Type B pancreatic cell (in vitro differentiated cells): ENCODE data around the gene TTLL13. TPM values are rescaled to one million over a fixed set of nuclear protein-coding genes. Genes with fewer than 3 reads are reported as not detected.

Experiments used
- DNase-seq: peaks from one replicate; pipeline ENCODE4 v3.0.0; 2021; ENCODE audit warnings: mixed read lengths; ENCODE audit not compliant: unreplicated experiment; ENCODE audit errors: extremely low spot score
- H3K27ac Mint-ChIP-seq: 2 replicates; pipeline ENCODE4 v1.8.0; 2021; ENCODE audit warnings: mild to moderate bottlenecking, mixed read lengths
- H3K27me3 Mint-ChIP-seq: 2 replicates; pipeline ENCODE4 v1.8.0; 2021; ENCODE audit warnings: mixed read lengths
- H3K36me3 Mint-ChIP-seq: 2 replicates; pipeline ENCODE4 v1.8.0; 2021; ENCODE audit warnings: mixed read lengths
- H3K4me1 Mint-ChIP-seq: one replicate; pipeline ENCODE4 v1.8.0; 2021; ENCODE audit warnings: mixed read lengths; ENCODE audit not compliant: unreplicated experiment
- H3K4me3 Mint-ChIP-seq: 2 replicates; pipeline ENCODE4 v1.8.0; 2021; ENCODE audit warnings: mild to moderate bottlenecking, mixed read lengths
- H3K9me3 Mint-ChIP-seq: 2 replicates; pipeline ENCODE4 v1.8.0; 2021; ENCODE audit warnings: mixed read lengths
- total RNA-seq: library from RNA; stranded (reverse); gene quantifications from 2 replicates; pipeline ENCODE4 v1.2.1, GENCODE V29; 2021; ENCODE audit warnings: low replicate concordance
- TF ChIP-seq, protein P1 (sequence below): fragments of 200-600 bp; sonication (generic); conservative IDR thresholded peaks from 2 replicates; pipeline ENCODE4 v1.5.0; 2021; ENCODE audit warnings: antibody characterized with exemption, mild to moderate bottlenecking

TTLL13 gene
- total RNA-seq, 1 donor from 2014 or later, result 0.58 TPM

DNA sequence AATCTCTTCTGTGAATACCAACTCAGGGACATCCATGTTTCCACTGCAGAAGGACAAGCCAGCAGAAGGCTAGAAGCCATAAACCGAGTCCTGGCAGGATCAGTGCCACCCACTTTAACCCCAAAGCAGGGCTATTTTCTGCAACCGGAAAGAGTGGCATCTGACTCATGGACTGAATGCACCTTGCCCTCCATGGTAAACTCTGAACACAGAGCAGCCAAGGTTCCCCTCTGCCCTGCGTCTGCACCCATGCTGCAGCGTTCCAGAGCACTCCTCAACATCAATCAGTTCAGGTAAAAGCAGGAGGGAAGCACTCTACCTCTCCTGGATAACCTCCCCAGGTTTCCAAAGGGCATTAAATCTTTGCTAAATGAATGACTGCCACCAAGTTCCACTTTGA is 15.3 kb downstream of the TTLL13 start:
- H3K9me3 Mint-ChIP-seq, result no peaks in the 10 kb centered on the region
- peaks cover 10% of the 10 kb centered on the region for H3K36me3 Mint-ChIP-seq
- peak overlapping the region; percentile 97 for H3K27ac Mint-ChIP-seq
- TF ChIP-seq, protein P1, sequence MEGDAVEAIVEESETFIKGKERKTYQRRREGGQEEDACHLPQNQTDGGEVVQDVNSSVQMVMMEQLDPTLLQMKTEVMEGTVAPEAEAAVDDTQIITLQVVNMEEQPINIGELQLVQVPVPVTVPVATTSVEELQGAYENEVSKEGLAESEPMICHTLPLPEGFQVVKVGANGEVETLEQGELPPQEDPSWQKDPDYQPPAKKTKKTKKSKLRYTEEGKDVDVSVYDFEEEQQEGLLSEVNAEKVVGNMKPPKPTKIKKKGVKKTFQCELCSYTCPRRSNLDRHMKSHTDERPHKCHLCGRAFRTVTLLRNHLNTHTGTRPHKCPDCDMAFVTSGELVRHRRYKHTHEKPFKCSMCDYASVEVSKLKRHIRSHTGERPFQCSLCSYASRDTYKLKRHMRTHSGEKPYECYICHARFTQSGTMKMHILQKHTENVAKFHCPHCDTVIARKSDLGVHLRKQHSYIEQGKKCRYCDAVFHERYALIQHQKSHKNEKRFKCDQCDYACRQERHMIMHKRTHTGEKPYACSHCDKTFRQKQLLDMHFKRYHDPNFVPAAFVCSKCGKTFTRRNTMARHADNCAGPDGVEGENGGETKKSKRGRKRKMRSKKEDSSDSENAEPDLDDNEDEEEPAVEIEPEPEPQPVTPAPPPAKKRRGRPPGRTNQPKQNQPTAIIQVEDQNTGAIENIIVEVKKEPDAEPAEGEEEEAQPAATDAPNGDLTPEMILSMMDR, result no peak
- DNase-seq, result no peak
- H3K27me3 Mint-ChIP-seq, result no peaks in the 10 kb centered on the region
- H3K4me3 Mint-ChIP-seq, result peak overlapping the region; percentile 98
- peaks cover 20% of the 10 kb centered on the region for H3K4me1 Mint-ChIP-seq

DNA sequence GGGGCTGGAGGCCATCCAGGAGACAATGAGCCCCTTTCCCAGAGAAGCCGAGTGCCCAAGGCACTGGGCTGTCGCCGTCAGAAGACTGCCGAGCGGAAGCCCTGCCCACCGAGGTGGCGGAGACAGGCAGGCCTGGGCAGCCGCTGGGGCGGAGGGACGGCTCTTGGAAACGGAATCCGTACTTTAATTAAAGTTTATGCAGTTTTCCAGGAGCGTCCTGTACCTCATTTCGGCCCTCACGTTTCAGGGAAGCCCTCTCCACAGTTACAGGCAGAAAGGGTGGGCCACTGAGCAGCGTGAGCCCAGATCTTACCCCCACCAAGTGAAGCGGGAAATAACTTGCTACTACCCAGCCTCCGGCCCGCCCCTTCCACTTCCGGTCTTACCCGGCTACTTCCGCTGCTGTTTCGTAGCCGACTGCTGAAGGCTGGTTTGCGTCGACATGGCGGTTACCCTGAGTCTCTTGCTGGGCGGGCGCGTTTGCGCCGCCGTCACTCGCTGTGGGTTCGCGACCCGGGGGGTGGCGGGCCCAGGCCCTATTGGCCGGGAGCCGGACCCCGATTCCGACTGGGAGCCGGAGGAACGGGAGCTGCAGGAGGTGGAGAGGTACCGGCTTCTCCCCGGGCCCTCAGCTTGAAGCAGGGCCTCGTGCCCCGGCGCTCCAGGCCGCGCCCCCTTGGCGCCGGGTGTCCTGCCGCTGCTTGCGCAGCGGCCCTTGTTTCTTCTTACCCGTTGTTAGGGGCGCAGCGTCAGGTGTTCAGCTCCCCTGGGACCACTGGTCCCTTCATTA is 16.1 kb downstream of the TTLL13 start, which contains the start of gene NGRN:
Gene NGRN (plus strand): TSS at position 402 of the 790 bp plus-strand sequence. CDS start 41 bp downstream, at position 443.
- peaks cover 17% of the 10 kb centered on the region for H3K36me3 Mint-ChIP-seq
- DNase-seq, result peak; percentile 89
- no peaks in the 10 kb centered on the region for H3K27me3 Mint-ChIP-seq
- peaks cover 26% of the 10 kb centered on the region for H3K4me1 Mint-ChIP-seq
- TF ChIP-seq, protein P1, result no peak
- H3K4me3 Mint-ChIP-seq, result peak within 1 kb of the TSS; percentile 98
- H3K27ac Mint-ChIP-seq, result peak within 1 kb of the TSS; percentile 97
- H3K9me3 Mint-ChIP-seq, result no peaks in the 10 kb centered on the region

GRCh38 chr15:90266061-90266431 is 16.7 kb downstream of the TTLL13 start:
- H3K9me3 Mint-ChIP-seq, result no peaks in the 10 kb centered on the region
- H3K27me3 Mint-ChIP-seq, result no peaks in the 10 kb centered on the region
- peak overlapping the region; percentile 98 for H3K4me3 Mint-ChIP-seq
- H3K4me1 Mint-ChIP-seq, result peaks cover 28% of the 10 kb centered on the region
- peaks cover 20% of the 10 kb centered on the region for H3K36me3 Mint-ChIP-seq
- no peak for DNase-seq
- TF ChIP-seq, protein P1, result no peak
- peak overlapping the region; percentile 97 for H3K27ac Mint-ChIP-seq

GRCh38 chr15:90266485-90266884 is 17.1 kb downstream of the TTLL13 start:
- H3K27ac Mint-ChIP-seq, result peak overlapping the region; percentile 97
- peaks cover 31% of the 10 kb centered on the region for H3K4me1 Mint-ChIP-seq
- peak overlapping the region; percentile 98 for H3K4me3 Mint-ChIP-seq
- H3K36me3 Mint-ChIP-seq, result peaks cover 24% of the 10 kb centered on the region
- no peaks in the 10 kb centered on the region for H3K27me3 Mint-ChIP-seq
- TF ChIP-seq, protein P1, result no peak
- H3K9me3 Mint-ChIP-seq, result no peaks in the 10 kb centered on the region
- no peak for DNase-seq

- no peaks in the 10 kb centered on the region for H3K27me3 Mint-ChIP-seq
- no peak for DNase-seq
- H3K36me3 Mint-ChIP-seq, result peaks cover 36% of the 10 kb centered on the region
- H3K4me3 Mint-ChIP-seq, result peak overlapping the region; percentile 81
- peak overlapping the region; percentile 39 for H3K27ac Mint-ChIP-seq
- TF ChIP-seq, protein P1, result no peak
- H3K4me1 Mint-ChIP-seq, result peaks cover 31% of the 10 kb centered on the region
- H3K9me3 Mint-ChIP-seq, result no peaks in the 10 kb centered on the region
These were observed 19.1 kb downstream of the TTLL13 start for GRCh38 chr15:90268415-90268814.
